GM12878 (cell line): Measurements from ENCODE around the gene DCLRE1B. TPM values are rescaled to one million over a fixed set of nuclear protein-coding genes. Genes with fewer than 3 reads are reported as not detected.

Source experiments
- CEBPB ChIP-seq, 2 experiments: fragments of 150-350 bp in 1 of 2; IDR thresholded peaks; 2 replicates each; pipeline ENCODE4 v1.6.1; 2012 to 2014; ENCODE audit warnings: low read depth in 2 of 2, low read length in 2 of 2, borderline replicate concordance in 1 of 2, inconsistent platforms in 1 of 2
- HCFC1 ChIP-seq: fragments of 150-350 bp; IDR thresholded peaks from 2 replicates; pipeline ENCODE4 v1.6.1; 2014; ENCODE audit warnings: low read length
- JUNB ChIP-seq: IDR thresholded peaks from 2 replicates; pipeline ENCODE4 v1.6.1; 2016; ENCODE audit warnings: antibody characterized with exemption, mild to moderate bottlenecking
- MEF2A ChIP-seq: IDR thresholded peaks from 2 replicates; pipeline ENCODE4 v1.6.1; 2011; ENCODE audit warnings: low read depth, mild to moderate bottlenecking, low read length, moderate library complexity; ENCODE audit not compliant: insufficient read depth
- MEF2B ChIP-seq: fragments of 450-650 bp; IDR thresholded peaks from 2 replicates; pipeline ENCODE4 v1.6.1; 2018; ENCODE audit warnings: mild to moderate bottlenecking, moderate library complexity; ENCODE audit not compliant: partially characterized antibody, poor library complexity, severe bottlenecking
- NFIC ChIP-seq: IDR thresholded peaks from 2 replicates; pipeline ENCODE4 v1.6.1; 2012; ENCODE audit warnings: low read depth, mild to moderate bottlenecking, inconsistent platforms, low read length, moderate library complexity
- NR2C1 ChIP-seq: fragments of 450-650 bp; IDR thresholded peaks from 2 replicates; pipeline ENCODE4 v1.6.1; 2017; ENCODE audit warnings: antibody characterized with exemption, mild to moderate bottlenecking, moderate library complexity
- POLR2AphosphoS5 ChIP-seq: IDR thresholded peaks from 2 replicates; pipeline ENCODE4 v1.6.1; 2011; ENCODE audit warnings: mild to moderate bottlenecking, low read length, inconsistent platforms
- SIN3A ChIP-seq: IDR thresholded peaks from 2 replicates; pipeline ENCODE4 v1.6.1; 2012; ENCODE audit warnings: low read depth, low read length, improper control_type of control experiment
- TBL1XR1 ChIP-seq: IDR thresholded peaks from 2 replicates; pipeline ENCODE4 v1.6.1; 2012; ENCODE audit warnings: low read depth, low read length, improper control_type of control experiment
- ZZZ3 ChIP-seq: IDR thresholded peaks from 2 replicates; pipeline ENCODE4 v1.6.1; 2011; ENCODE audit warnings: low read depth; ENCODE audit not compliant: control insufficient read depth, insufficient read length
- polyA plus RNA-seq, 11 experiments: library from polyadenylated mRNA; depleted of rRNA in 4 of 11; unstranded in 6 of 11; stranded (reverse) in 5 of 11; fragments of >200 nt; fragmentation: Nextera tagmentation in 4 of 11; fragmentation: Illumina TruSeq in 1 of 11; extraction: Ambion mirVana in 4 of 11; extraction: Trizol in 1 of 11; gene quantifications; 1 replicate in 1 of 11; 2 replicates in 10 of 11; pipeline versions ENCODE4 v1.2.1 to v1.2.3, GENCODE V29; 2011 to 2016; ENCODE audit warnings: inconsistent platforms in 2 of 11, missing spikeins in 2 of 11, low read depth in 1 of 11
- total RNA-seq, 4 experiments: library from RNA; depleted of rRNA in 3 of 4; stranded (reverse); fragments of >200 nt in 3 of 4; fragmentation: Illumina TruSeq in 1 of 4; extraction: Trizol in 1 of 4; gene quantifications; 2 replicates each; pipeline versions ENCODE4 v1.2.1 to v1.2.3, GENCODE V29; 2013 to 2021
- TF ChIP-seq, protein P1 (sequence below): fragments of 450-650 bp; IDR thresholded peaks from 2 replicates; pipeline ENCODE4 v1.6.1; 2017; ENCODE audit warnings: antibody characterized with exemption, mild to moderate bottlenecking, moderate library complexity
- TF ChIP-seq, protein P2 (sequence below): fragments of 450-650 bp; IDR thresholded peaks from 2 replicates; pipeline ENCODE4 v1.6.1; 2017; ENCODE audit warnings: mild to moderate bottlenecking, moderate library complexity
- TF ChIP-seq, protein P3 (sequence below), 3 experiments: IDR thresholded peaks in 2 of 3; conservative IDR thresholded peaks in 1 of 3; 2 replicates each; pipeline ENCODE4 v1.5.1; 2011; ENCODE audit warnings: low read depth in 3 of 3, low read length in 3 of 3, mild to moderate bottlenecking in 3 of 3, control low read depth in 2 of 3, moderate library complexity in 2 of 3, inconsistent platforms in 1 of 3, mixed read lengths in 1 of 3; ENCODE audit not compliant: control insufficient read depth in 2 of 3, insufficient read depth in 1 of 3; ENCODE audit errors: extremely low read depth in 1 of 3
- TF ChIP-seq, protein P4 (sequence below): fragments of 450-650 bp; IDR thresholded peaks from 2 replicates; pipeline ENCODE4 v1.6.1; 2017; ENCODE audit warnings: mild to moderate bottlenecking, moderate library complexity

DCLRE1B gene
- total and polyA plus RNA-seq, 10 of the 15 experiments (the other 5 are each of a cell fraction or from before 2014, with no cell fraction given): 5.4 to 18.3 (median 13.4) TPM

DNA sequence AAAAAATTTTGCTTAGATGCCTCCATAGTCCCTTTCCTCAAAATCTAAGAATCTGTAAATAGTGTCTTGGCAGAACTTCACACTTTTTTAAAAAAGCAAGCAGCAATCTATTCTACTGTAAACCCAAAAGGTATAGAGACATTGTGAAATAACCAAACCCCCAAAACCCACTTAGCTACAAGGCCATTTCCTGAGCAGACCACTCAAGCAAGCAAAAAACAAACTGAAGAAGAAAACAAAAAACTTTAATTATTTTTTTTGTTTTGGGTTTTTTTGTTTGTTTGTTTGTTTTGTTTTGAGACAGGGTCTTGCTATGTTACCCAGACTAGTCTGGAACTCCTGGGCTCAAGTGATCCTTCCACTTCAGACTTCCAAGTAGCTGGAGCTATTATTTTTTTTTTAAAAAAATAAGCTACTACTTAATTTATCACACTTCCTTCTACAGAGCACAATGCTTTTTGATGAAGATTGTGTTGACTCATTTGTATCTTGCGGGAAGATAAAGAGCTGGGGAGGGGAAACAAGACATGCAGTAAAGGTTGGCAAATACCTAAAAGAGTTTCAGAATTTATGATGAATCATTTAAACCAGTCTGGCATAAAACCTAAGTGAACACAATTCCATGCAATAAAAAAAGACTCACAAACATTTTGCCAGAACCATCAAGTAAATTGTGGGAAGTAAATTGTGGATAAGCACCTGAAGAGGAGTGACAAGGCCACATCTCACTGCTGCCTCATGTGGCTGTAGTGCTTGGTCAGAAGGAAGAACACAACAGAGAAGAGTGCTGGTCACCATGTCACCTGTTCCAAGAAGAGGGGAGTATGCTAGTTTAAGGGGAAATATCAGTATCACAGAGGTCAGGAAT is 30.9 kb upstream of the DCLRE1B start (continued):
- TF ChIP-seq POLR2AphosphoS5 (no peak), JUNB (peak; percentile 47; the same call in 1 of the 2 replicates), MEF2B (peak; percentile 32), CEBPB (IDR thresholded peaks at IDR 0.05; ENCODE audit: borderline replicate concordance in 1 of 2, low read depth in 2 of 2, low read length in 2 of 2) (no peak), HCFC1 (no peak), NFIC (peak; percentile 65), TBL1XR1 (0 out of 2 replicates have a peak, but pooled peaks have one; percentile 15), NR2C1 (no peak), ZZZ3 (no peak), MEF2A (0 out of 2 replicates have a peak, but pooled peaks have one; percentile 17), SIN3A (no peak)
- TF ChIP-seq, protein P1, sequence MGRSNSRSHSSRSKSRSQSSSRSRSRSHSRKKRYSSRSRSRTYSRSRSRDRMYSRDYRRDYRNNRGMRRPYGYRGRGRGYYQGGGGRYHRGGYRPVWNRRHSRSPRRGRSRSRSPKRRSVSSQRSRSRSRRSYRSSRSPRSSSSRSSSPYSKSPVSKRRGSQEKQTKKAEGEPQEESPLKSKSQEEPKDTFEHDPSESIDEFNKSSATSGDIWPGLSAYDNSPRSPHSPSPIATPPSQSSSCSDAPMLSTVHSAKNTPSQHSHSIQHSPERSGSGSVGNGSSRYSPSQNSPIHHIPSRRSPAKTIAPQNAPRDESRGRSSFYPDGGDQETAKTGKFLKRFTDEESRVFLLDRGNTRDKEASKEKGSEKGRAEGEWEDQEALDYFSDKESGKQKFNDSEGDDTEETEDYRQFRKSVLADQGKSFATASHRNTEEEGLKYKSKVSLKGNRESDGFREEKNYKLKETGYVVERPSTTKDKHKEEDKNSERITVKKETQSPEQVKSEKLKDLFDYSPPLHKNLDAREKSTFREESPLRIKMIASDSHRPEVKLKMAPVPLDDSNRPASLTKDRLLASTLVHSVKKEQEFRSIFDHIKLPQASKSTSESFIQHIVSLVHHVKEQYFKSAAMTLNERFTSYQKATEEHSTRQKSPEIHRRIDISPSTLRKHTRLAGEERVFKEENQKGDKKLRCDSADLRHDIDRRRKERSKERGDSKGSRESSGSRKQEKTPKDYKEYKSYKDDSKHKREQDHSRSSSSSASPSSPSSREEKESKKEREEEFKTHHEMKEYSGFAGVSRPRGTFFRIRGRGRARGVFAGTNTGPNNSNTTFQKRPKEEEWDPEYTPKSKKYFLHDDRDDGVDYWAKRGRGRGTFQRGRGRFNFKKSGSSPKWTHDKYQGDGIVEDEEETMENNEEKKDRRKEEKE: no peak
- TF ChIP-seq, protein P2, sequence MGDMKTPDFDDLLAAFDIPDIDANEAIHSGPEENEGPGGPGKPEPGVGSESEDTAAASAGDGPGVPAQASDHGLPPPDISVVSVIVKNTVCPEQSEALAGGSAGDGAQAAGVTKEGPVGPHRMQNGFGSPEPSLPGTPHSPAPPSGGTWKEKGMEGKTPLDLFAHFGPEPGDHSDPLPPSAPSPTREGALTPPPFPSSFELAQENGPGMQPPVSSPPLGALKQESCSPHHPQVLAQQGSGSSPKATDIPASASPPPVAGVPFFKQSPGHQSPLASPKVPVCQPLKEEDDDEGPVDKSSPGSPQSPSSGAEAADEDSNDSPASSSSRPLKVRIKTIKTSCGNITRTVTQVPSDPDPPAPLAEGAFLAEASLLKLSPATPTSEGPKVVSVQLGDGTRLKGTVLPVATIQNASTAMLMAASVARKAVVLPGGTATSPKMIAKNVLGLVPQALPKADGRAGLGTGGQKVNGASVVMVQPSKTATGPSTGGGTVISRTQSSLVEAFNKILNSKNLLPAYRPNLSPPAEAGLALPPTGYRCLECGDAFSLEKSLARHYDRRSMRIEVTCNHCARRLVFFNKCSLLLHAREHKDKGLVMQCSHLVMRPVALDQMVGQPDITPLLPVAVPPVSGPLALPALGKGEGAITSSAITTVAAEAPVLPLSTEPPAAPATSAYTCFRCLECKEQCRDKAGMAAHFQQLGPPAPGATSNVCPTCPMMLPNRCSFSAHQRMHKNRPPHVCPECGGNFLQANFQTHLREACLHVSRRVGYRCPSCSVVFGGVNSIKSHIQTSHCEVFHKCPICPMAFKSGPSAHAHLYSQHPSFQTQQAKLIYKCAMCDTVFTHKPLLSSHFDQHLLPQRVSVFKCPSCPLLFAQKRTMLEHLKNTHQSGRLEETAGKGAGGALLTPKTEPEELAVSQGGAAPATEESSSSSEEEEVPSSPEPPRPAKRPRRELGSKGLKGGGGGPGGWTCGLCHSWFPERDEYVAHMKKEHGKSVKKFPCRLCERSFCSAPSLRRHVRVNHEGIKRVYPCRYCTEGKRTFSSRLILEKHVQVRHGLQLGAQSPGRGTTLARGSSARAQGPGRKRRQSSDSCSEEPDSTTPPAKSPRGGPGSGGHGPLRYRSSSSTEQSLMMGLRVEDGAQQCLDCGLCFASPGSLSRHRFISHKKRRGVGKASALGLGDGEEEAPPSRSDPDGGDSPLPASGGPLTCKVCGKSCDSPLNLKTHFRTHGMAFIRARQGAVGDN: 0 out of 2 replicates have a peak, but pooled peaks have one; percentile 11
- TF ChIP-seq, protein P3, sequence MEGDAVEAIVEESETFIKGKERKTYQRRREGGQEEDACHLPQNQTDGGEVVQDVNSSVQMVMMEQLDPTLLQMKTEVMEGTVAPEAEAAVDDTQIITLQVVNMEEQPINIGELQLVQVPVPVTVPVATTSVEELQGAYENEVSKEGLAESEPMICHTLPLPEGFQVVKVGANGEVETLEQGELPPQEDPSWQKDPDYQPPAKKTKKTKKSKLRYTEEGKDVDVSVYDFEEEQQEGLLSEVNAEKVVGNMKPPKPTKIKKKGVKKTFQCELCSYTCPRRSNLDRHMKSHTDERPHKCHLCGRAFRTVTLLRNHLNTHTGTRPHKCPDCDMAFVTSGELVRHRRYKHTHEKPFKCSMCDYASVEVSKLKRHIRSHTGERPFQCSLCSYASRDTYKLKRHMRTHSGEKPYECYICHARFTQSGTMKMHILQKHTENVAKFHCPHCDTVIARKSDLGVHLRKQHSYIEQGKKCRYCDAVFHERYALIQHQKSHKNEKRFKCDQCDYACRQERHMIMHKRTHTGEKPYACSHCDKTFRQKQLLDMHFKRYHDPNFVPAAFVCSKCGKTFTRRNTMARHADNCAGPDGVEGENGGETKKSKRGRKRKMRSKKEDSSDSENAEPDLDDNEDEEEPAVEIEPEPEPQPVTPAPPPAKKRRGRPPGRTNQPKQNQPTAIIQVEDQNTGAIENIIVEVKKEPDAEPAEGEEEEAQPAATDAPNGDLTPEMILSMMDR (IDR thresholded peaks at IDR 0.05 in 2 of 3, conservative IDR thresholded peaks at IDR 0.05 in 1 of 3; ENCODE audit: control insufficient read depth in 2 of 3, extremely low read depth in 1 of 3, insufficient read depth in 1 of 3, low read depth in 3 of 3, low read length in 3 of 3): peak; percentile 34 to 74 (median 57)
- TF ChIP-seq, protein P4, sequence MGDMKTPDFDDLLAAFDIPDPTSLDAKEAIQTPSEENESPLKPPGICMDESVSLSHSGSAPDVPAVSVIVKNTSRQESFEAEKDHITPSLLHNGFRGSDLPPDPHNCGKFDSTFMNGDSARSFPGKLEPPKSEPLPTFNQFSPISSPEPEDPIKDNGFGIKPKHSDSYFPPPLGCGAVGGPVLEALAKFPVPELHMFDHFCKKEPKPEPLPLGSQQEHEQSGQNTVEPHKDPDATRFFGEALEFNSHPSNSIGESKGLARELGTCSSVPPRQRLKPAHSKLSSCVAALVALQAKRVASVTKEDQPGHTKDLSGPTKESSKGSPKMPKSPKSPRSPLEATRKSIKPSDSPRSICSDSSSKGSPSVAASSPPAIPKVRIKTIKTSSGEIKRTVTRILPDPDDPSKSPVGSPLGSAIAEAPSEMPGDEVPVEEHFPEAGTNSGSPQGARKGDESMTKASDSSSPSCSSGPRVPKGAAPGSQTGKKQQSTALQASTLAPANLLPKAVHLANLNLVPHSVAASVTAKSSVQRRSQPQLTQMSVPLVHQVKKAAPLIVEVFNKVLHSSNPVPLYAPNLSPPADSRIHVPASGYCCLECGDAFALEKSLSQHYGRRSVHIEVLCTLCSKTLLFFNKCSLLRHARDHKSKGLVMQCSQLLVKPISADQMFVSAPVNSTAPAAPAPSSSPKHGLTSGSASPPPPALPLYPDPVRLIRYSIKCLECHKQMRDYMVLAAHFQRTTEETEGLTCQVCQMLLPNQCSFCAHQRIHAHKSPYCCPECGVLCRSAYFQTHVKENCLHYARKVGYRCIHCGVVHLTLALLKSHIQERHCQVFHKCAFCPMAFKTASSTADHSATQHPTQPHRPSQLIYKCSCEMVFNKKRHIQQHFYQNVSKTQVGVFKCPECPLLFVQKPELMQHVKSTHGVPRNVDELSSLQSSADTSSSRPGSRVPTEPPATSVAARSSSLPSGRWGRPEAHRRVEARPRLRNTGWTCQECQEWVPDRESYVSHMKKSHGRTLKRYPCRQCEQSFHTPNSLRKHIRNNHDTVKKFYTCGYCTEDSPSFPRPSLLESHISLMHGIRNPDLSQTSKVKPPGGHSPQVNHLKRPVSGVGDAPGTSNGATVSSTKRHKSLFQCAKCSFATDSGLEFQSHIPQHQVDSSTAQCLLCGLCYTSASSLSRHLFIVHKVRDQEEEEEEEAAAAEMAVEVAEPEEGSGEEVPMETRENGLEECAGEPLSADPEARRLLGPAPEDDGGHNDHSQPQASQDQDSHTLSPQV: no peak
